Hepatocyte (in vitro differentiated cells): ENCODE data around the gene AGTPBP1. TPM values are rescaled to one million over a fixed set of nuclear protein-coding genes. Genes with fewer than 3 reads are reported as not detected.
"Not testable (repeated sequence)": the region's sequence is repeated elsewhere in the genome, so short reads cannot be mapped to it uniquely, and the experiment has no call there.

Experiments
- DNase-seq: peaks from one replicate; pipeline ENCODE4 v3.0.0-alpha.2; 2016; ENCODE audit warnings: low spot score
- H2AFZ ChIP-seq: fragments of 200-600 bp; sonication (generic); 2 replicates; pipeline ENCODE4 v1.6.0; 2016; ENCODE audit warnings: antibody characterized with exemption, mild to moderate bottlenecking
- H3K27ac ChIP-seq: fragments of 200-600 bp; sonication (generic); 2 replicates; pipeline ENCODE4 v1.5.1; 2016; ENCODE audit warnings: mild to moderate bottlenecking
- H3K27me3 ChIP-seq: fragments of 200-600 bp; sonication (generic); 2 replicates; pipeline ENCODE4 v1.6.1; 2016
- H3K36me3 ChIP-seq: fragments of 200-600 bp; sonication (generic); replicated peaks from 2 replicates; pipeline ENCODE4 v1.5.1; 2016; ENCODE audit warnings: low read depth; ENCODE audit not compliant: insufficient read depth
- H3K4me1 ChIP-seq: fragments of 200-600 bp; sonication (generic); 2 replicates; pipeline ENCODE4 v1.5.1; 2016; ENCODE audit warnings: mild to moderate bottlenecking, moderate library complexity; ENCODE audit not compliant: insufficient read depth
- H3K4me2 ChIP-seq: fragments of 200-600 bp; sonication (generic); 2 replicates; pipeline ENCODE4 v1.6.0; 2016
- H3K4me3 ChIP-seq: fragments of 200-600 bp; sonication (generic); 2 replicates; pipeline ENCODE4 v1.5.1; 2016; ENCODE audit warnings: mild to moderate bottlenecking
- H3K79me2 ChIP-seq: fragments of 200-600 bp; sonication (generic); 2 replicates; pipeline ENCODE4 v1.6.0; 2017; ENCODE audit warnings: mild to moderate bottlenecking
- H3K9me2 ChIP-seq: fragments of 200-600 bp; sonication (generic); replicated peaks from 2 replicates; pipeline ENCODE4 v1.6.0; 2017; ENCODE audit warnings: mild to moderate bottlenecking; ENCODE audit not compliant: insufficient read depth
- H3K9me3 ChIP-seq: fragments of 200-600 bp; sonication (generic); 2 replicates; pipeline ENCODE4 v1.5.1; 2016; ENCODE audit warnings: low read depth, mild to moderate bottlenecking
- H4K20me1 ChIP-seq: fragments of 200-600 bp; sonication (generic); 2 replicates; pipeline ENCODE4 v1.6.0; 2016; ENCODE audit warnings: mild to moderate bottlenecking; ENCODE audit not compliant: insufficient read depth, poor library complexity, severe bottlenecking
- CTCF ChIP-seq: fragments of 200-600 bp; sonication (generic); IDR thresholded peaks from 2 replicates; pipeline ENCODE4 v1.5.1; 2016; ENCODE audit warnings: antibody characterized with exemption, mild to moderate bottlenecking; ENCODE audit not compliant: poor library complexity
- EZH2 ChIP-seq: fragments of 200-600 bp; sonication (generic); IDR thresholded peaks from 2 replicates; pipeline ENCODE4 v1.6.1; 2016; ENCODE audit warnings: antibody characterized with exemption, mild to moderate bottlenecking, borderline replicate concordance
- EZH2phosphoT487 ChIP-seq: fragments of 200-600 bp; sonication (generic); IDR thresholded peaks from one replicate; pipeline ENCODE4 v1.6.1; 2018; ENCODE audit warnings: antibody characterized with exemption, mild to moderate bottlenecking, low read depth, moderate library complexity; ENCODE audit not compliant: unreplicated experiment, severe bottlenecking
- WGBS: methylation state at CpG from one replicate; pipeline ENCODE4 v1.1.6; 2016; ENCODE audit warnings: low lambda C conversion rate; ENCODE audit errors: missing lambda C conversion rate; 5-methylcytosine and 5-hydroxymethylcytosine counted together
- polyA plus RNA-seq: library from polyadenylated mRNA; unstranded; fragments of >200 nt; fragmentation: Nextera tagmentation; extraction: Ambion mirVana; gene quantifications from 2 replicates; pipeline ENCODE4 v1.2.1, GENCODE V29; 2016
- total RNA-seq: library from RNA; depleted of rRNA; stranded (reverse); fragments of >200 nt; gene quantifications from 2 replicates; pipeline ENCODE4 v1.2.3, GENCODE V29; 2014

AGTPBP1 gene
- total and polyA plus RNA-seq, 2 experiments from 2014 or later = 7.6 to 16.8 TPM

- no peak overlapping the region for H3K4me2 ChIP-seq
- H3K27me3 ChIP-seq = no peaks in the 10 kb centered on the region
- H3K79me2 ChIP-seq = no peaks in the 10 kb centered on the region
- H3K36me3 ChIP-seq = no peaks in the 10 kb centered on the region
- H2AFZ ChIP-seq = no peak overlapping the region
- H3K9me3 ChIP-seq = no peaks in the 10 kb centered on the region
- no peaks in the 10 kb centered on the region for H3K4me1 ChIP-seq
- no peak for TF ChIP-seq CTCF
- TF ChIP-seq EZH2phosphoT487 = no peak
- no peak for TF ChIP-seq EZH2
- no peak overlapping the region for H3K4me3 ChIP-seq
- H3K9me2 ChIP-seq = no peaks in the 10 kb centered on the region
- 65% methylated on average over 1 of the region's 1 CpG for WGBS
- DNase-seq = no peak
- no peaks in the 10 kb centered on the region for H4K20me1 ChIP-seq
- H3K27ac ChIP-seq = no peak overlapping the region
Measured at GRCh38 chr9:85577353-85577952, 164.3 kb downstream of the AGTPBP1 start.

GRCh38 chr9:85575868-85576267 lies 165.9 kb downstream of the AGTPBP1 start:
- Histone ChIP-seq H3K4me2 (no peak overlapping the region), H3K27me3 (no peaks in the 10 kb centered on the region), H4K20me1 (no peaks in the 10 kb centered on the region), H3K27ac (no peak overlapping the region), H3K36me3 (no peaks in the 10 kb centered on the region), H3K4me1 (no peaks in the 10 kb centered on the region), H3K79me2 (no peaks in the 10 kb centered on the region), H3K9me2 (no peaks in the 10 kb centered on the region), H2AFZ (no peak overlapping the region), H3K9me3 (no peaks in the 10 kb centered on the region), H3K4me3 (no peak overlapping the region)
- no peak for DNase-seq
- TF ChIP-seq EZH2 (no peak), EZH2phosphoT487 (no peak), CTCF (no peak)

GRCh38 chr9:85573546-85573945 lies 168.2 kb downstream of the AGTPBP1 start:
- H3K4me2 ChIP-seq, H3K4me1 ChIP-seq, H2AFZ ChIP-seq, H3K79me2 ChIP-seq, DNase-seq, H3K27ac ChIP-seq, H3K9me3 ChIP-seq, H3K27me3 ChIP-seq, H4K20me1 ChIP-seq, H3K9me2 ChIP-seq, H3K4me3 ChIP-seq, H3K36me3 ChIP-seq: not testable (repeated sequence)
- 98% methylated on average over 17 of the region's 26 CpGs for WGBS

- H3K27ac ChIP-seq, H3K27me3 ChIP-seq, H3K9me3 ChIP-seq, H3K4me1 ChIP-seq, DNase-seq, H3K36me3 ChIP-seq, H3K9me2 ChIP-seq, H2AFZ ChIP-seq, H3K4me2 ChIP-seq, H4K20me1 ChIP-seq, H3K4me3 ChIP-seq, H3K79me2 ChIP-seq: not testable (repeated sequence)
- WGBS = 98% methylated on average over 6 of the region's 11 CpGs
Measured at GRCh38 chr9:85572917-85573316, 168.8 kb downstream of the AGTPBP1 start.

GRCh38 chr9:85569988-85570387 lies 171.8 kb downstream of the AGTPBP1 start:
- H3K9me3 ChIP-seq = no peaks in the 10 kb centered on the region
- no peaks in the 10 kb centered on the region for H3K9me2 ChIP-seq
- no peaks in the 10 kb centered on the region for H4K20me1 ChIP-seq
- no peak overlapping the region for H3K4me2 ChIP-seq
- H3K79me2 ChIP-seq = no peaks in the 10 kb centered on the region
- H3K4me3 ChIP-seq = no peak overlapping the region
- H2AFZ ChIP-seq = no peak overlapping the region
- H3K27ac ChIP-seq = no peak overlapping the region
- DNase-seq = peak; percentile 4
- no peaks in the 10 kb centered on the region for H3K27me3 ChIP-seq
- H3K4me1 ChIP-seq = no peaks in the 10 kb centered on the region
- TF ChIP-seq EZH2 (no peak), CTCF (no peak), EZH2phosphoT487 (no peak)
- WGBS = 73% methylated on average over 2 of the region's 2 CpGs
- no peaks in the 10 kb centered on the region for H3K36me3 ChIP-seq
